Common myeloid progenitor, CD34-positive (primary cell): ENCODE results near the gene DIP2A.

Source experiments
- CTCF ChIA-PET: fragments of 350-600 bp; sonication (Branson Sonifier 250); formaldehyde crosslinking; loops from one replicate; lab custom pipeline; 2021; ENCODE audit warnings: antibody characterized with exemption; lab: Charles Lee
- POLR2A ChIA-PET: fragments of 350-600 bp; sonication (Branson Sonifier 250); formaldehyde crosslinking; loops from one replicate; lab custom pipeline; 2021; ENCODE audit warnings: antibody characterized with exemption; lab: Charles Lee
- DNase-seq, 3 donors: peaks; one replicate each; pipeline versions ENCODE4 v3.0.0 to v3.0.0-alpha.2; 2013
- H3K27ac ChIP-seq, 2 experiments: 1 replicate in 1 of 2; 2 replicates in 1 of 2; pipeline ENCODE4 v1.7.0; 2013; ENCODE audit warnings: inconsistent platforms in 2 of 2, low read length in 2 of 2, mild to moderate bottlenecking in 2 of 2, low read depth in 1 of 2, moderate library complexity in 1 of 2; ENCODE audit not compliant: severe bottlenecking in 2 of 2, insufficient read depth in 1 of 2, poor library complexity in 1 of 2
- H3K27me3 ChIP-seq, 5 experiments: replicated peaks in 2 of 5; 1 replicate in 3 of 5; 2 replicates in 2 of 5; pipeline versions ENCODE4 v1.6.1 to v1.7.0; 2013; ENCODE audit warnings: low read length in 4 of 5, mild to moderate bottlenecking in 2 of 5, moderate library complexity in 2 of 5, inconsistent platforms in 1 of 5; ENCODE audit not compliant: insufficient read depth in 5 of 5, control insufficient read depth in 4 of 5
- H3K36me3 ChIP-seq, 4 experiments: 1 replicate in 2 of 4; 2 replicates in 2 of 4; pipeline versions ENCODE4 v1.6.1 to v1.7.0; 2013; ENCODE audit warnings: low read length in 3 of 4, control low read depth in 1 of 4, mild to moderate bottlenecking in 1 of 4; ENCODE audit not compliant: control insufficient read depth in 4 of 4, insufficient read depth in 4 of 4
- H3K4me1 ChIP-seq, 4 experiments: 1 replicate in 3 of 4; 2 replicates in 1 of 4; pipeline versions ENCODE4 v1.6.1 to v1.7.1; 2013; ENCODE audit warnings: low read length in 3 of 4, mild to moderate bottlenecking in 3 of 4, control low read depth in 1 of 4, inconsistent platforms in 1 of 4, moderate library complexity in 1 of 4; ENCODE audit not compliant: control insufficient read depth in 4 of 4, insufficient read depth in 4 of 4; ENCODE audit errors: control extremely low read depth in 1 of 4
- H3K4me3 ChIP-seq, 7 experiments: 1 replicate in 4 of 7; 2 replicates in 3 of 7; pipeline versions ENCODE4 v1.5.1 to v1.7.0; 2013; ENCODE audit warnings: mild to moderate bottlenecking in 7 of 7, low read length in 6 of 7, moderate library complexity in 6 of 7, inconsistent platforms in 2 of 7, low read depth in 2 of 7, control low read depth in 1 of 7; ENCODE audit not compliant: insufficient read depth in 4 of 7, control insufficient read depth in 1 of 7; ENCODE audit errors: extremely low read depth in 1 of 7
- H3K9me3 ChIP-seq, 5 experiments: 1 replicate in 4 of 5; 2 replicates in 1 of 5; pipeline versions ENCODE4 v1.6.1 to v1.7.1; 2013; ENCODE audit warnings: low read length in 4 of 5, mild to moderate bottlenecking in 2 of 5, inconsistent platforms in 1 of 5, low read depth in 1 of 5, moderate library complexity in 1 of 5; ENCODE audit not compliant: control insufficient read depth in 4 of 5, insufficient read depth in 2 of 5; ENCODE audit errors: control extremely low read depth in 1 of 5
- WGBS: methylation state at CpG from one replicate; pipeline ENCODE4 v1.1.5; 2013; ENCODE audit not compliant: insufficient coverage; 5-methylcytosine and 5-hydroxymethylcytosine counted together

DIP2A gene

DNA sequence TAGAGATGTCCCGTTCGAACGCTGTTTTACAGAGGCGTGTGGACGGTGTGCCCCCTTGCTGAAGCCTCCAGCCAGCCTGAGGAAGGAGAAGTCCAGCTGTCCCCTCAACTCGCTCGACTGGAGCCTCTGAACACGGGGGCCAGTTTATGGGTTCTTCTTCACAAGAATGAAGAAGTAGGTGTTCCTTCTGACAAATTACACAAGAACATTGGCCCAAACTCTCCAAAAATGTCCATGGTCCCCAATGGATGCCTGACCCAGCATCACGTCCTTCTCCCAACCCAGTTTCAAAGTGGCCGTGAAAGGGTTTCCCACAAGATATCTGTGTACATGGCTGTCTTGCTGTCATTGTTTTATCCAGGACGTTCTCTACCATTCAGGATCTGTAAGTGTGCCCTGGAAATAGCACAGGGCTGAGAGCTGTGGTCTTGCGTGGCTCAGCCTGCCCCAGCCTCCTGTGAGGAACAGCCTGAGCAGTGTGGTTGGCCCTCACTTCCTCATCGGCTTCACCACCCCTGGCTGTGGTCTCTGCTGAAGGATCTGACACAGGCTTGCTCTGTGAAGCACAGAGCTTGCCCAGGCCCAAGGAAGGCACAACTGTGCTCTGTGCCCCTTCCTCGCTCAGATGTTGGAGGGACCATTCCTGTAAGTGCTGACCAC, 147.2 kb downstream of the DIP2A start:
- POLR2A ChIA-PET, result interaction anchor here (0.8 to 1.6 kb wide), 2 partner anchors 17 to 30 kb away, joined by 4 to 5 read pairs; partner anchors contain the start of gene PRMT2

DNA sequence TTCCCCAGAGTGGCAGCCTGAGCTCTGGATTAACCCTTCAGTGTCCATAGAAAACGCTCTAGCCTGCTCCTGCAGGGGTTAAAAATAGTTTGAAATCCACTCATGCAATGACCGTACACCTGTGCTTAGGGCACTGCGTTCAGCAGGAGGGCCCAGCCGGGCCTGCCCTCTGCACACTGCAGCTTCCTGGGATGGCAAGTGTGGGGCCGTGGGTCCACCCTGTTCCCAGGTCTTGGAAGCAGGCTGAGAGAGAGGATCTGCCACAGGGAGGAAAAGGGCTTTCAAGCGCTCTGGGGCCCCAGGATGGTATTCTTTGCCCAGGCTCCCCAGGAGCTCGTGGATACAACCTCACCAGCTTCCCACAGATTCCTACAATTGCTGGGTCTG, 147.7 kb downstream of the DIP2A start:
- POLR2A ChIA-PET, result interaction anchor here (1.1 to 1.6 kb wide), 2 partner anchors 16 to 29 kb away, joined by 4 to 5 read pairs; partner anchors contain the start of gene PRMT2
- Histone ChIP-seq H3K9me3 (peaks cover 0 to 10% (median 4%) of the 10 kb centered on the region in 5 experiments), H3K27me3 (no peaks in the 10 kb centered on the region), H3K36me3 (no peaks in the 10 kb centered on the region), H3K4me3 (peak overlapping the region in 3 of 7 experiments; percentile 6 to 52 (median 30)), H3K4me1 (peaks cover 8 to 63% (median 32%) of the 10 kb centered on the region in 4 experiments), H3K27ac (peak overlapping the region; percentile 34 to 69)
- 23% methylated on average over 4 of the region's 7 CpGs for WGBS
- no peak for DNase-seq
- CTCF ChIA-PET, result interaction anchor here (1.4 to 1.6 kb wide), 4 partner anchors 8 to 33 kb away, joined by 4 to 6 read pairs (median 5); no protein-coding TSS in a partner anchor

More for the DNA sequence above, 147.2 kb downstream of the DIP2A start:
- CTCF ChIA-PET, result interaction anchor here (1.4 to 1.6 kb wide), 4 partner anchors 9 to 34 kb away, joined by 4 to 6 read pairs (median 5); no protein-coding TSS in a partner anchor
- H3K36me3 ChIP-seq, result no peaks in the 10 kb centered on the region
- peaks cover 8 to 65% (median 35%) of the 10 kb centered on the region in 4 experiments for H3K4me1 ChIP-seq
- H3K27ac ChIP-seq, result peak overlapping the region; percentile 34 to 69
- H3K27me3 ChIP-seq, result no peaks in the 10 kb centered on the region
- 45% methylated on average over 13 of the region's 14 CpGs for WGBS
- H3K9me3 ChIP-seq, result peaks cover 0 to 10% (median 4%) of the 10 kb centered on the region in 5 experiments
- peak overlapping the region in 4 of 7 experiments; percentile 28 to 52 (median 32) for H3K4me3 ChIP-seq
- DNase-seq, result peak; percentile 85 to 96 (median 95)

DNA sequence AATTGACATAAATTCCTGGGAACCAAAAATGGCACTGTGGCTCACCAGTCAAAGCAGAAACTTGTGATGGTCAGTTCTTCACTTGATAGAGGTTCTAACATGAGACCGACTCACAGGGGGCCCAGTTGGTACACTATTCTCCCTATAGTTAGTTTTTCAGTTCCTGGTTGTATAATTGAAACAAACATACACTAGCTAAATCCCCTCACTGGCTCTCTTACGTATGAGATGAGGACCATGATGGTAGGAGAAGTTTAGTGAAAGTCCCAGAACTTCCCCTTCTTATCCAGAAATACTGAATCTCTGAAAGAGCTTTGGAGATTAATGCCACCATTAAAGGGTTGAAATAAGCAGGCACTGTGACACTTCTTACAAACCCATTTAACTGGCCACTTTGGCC, 148.9 kb downstream of the DIP2A start:
- ChIA-PET CTCF (no interaction called here), POLR2A (no interaction called here)
- H3K36me3 ChIP-seq, result no peaks in the 10 kb centered on the region
- peaks cover 5 to 57% (median 29%) of the 10 kb centered on the region in 4 experiments for H3K4me1 ChIP-seq
- no CpG with 5 or more reads among the region's 2 CpGs for WGBS
- no peak overlapping the region for H3K27ac ChIP-seq
- DNase-seq, result no peak
- H3K27me3 ChIP-seq, result no peaks in the 10 kb centered on the region
- H3K9me3 ChIP-seq, result peaks cover 0 to 10% (median 4%) of the 10 kb centered on the region in 5 experiments
- H3K4me3 ChIP-seq, result no peak overlapping the region

DNA sequence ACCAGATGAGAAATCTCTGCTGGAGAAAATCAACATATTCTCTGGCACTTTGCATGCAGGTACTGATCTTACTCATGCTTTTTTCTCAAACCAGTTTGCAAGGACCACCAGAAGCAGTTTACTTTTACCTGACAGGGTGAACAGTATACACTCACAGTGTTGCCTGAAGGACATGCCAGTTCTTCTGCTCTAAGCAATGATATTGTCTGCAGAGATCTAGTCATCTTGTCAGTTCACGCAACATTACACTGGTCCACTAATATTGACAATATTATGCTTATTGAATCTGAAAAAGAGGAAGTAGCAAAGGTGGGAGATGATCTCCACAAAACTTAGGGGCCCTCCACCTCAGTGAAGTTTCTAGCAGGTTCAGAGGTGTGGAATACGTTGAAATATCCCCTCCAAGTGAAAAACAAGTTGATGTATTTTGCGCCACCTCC, 150.0 kb downstream of the DIP2A start:
- CTCF ChIA-PET, result interaction anchor here (0.7 kb wide), 1 partner anchor 12 kb away, joined by 4 read pairs; no protein-coding TSS in a partner anchor
- WGBS, result 93% methylated on average over 2 of the region's 3 CpGs
- no peaks in the 10 kb centered on the region for H3K27me3 ChIP-seq

DNA sequence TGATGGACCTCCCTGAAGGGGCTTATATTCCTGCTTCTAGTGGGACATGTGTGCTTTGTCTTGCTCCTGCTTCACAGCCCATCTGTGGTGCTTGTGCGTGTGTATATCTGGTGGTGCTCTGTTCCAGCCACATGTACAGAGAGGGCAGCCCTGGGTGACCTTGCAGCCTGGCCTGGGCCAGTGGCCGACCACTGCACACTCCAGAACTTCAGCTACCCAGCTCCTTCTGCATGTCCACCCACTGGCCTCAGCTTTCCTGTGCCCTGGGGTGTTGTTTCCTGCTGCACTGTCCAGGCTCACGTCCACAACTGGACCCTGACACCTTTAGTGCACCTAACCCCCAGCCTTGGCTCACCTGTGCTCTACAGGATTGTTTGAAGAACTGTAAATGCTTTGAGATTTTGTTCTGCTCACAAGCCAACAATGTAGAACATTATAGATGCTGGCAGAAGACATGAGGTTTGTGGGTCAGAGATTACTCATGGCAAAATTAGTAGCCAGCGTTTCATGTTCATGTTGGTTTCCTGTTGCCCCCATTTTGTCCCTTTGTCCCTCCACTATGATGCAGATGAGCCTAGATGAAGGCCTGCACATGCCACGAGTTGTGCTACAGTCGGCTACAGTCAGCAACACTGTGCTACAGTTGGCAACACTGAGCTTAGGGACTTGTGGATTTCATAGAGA, 151.5 kb downstream of the DIP2A start:
- WGBS, result 100% methylated on average over 5 of the region's 6 CpGs
- Histone ChIP-seq H3K4me1 (peaks cover 5 to 43% (median 22%) of the 10 kb centered on the region in 4 experiments), H3K9me3 (peaks cover 0 to 12% (median 4%) of the 10 kb centered on the region in 5 experiments), H3K4me3 (no peak overlapping the region), H3K36me3 (no peaks in the 10 kb centered on the region), H3K27ac (no peak overlapping the region), H3K27me3 (no peaks in the 10 kb centered on the region)
- ChIA-PET POLR2A (no interaction called here), CTCF (interaction anchor here (0.6 kb wide), 1 partner anchor 30 kb away, joined by 3 read pairs; no protein-coding TSS in a partner anchor)
- DNase-seq, result no peak

More for the DNA sequence above, 150.0 kb downstream of the DIP2A start:
- no peak overlapping the region for H3K27ac ChIP-seq
- peaks cover 5 to 57% (median 29%) of the 10 kb centered on the region in 4 experiments for H3K4me1 ChIP-seq
- POLR2A ChIA-PET, result interaction anchor here (0.6 kb wide), 1 partner anchor 11 kb away, joined by 3 read pairs; no protein-coding TSS in a partner anchor
- H3K9me3 ChIP-seq, result peaks cover 0 to 12% (median 4%) of the 10 kb centered on the region in 5 experiments
- H3K36me3 ChIP-seq, result no peaks in the 10 kb centered on the region
- no peak overlapping the region for H3K4me3 ChIP-seq
- DNase-seq, result no peak

DNA sequence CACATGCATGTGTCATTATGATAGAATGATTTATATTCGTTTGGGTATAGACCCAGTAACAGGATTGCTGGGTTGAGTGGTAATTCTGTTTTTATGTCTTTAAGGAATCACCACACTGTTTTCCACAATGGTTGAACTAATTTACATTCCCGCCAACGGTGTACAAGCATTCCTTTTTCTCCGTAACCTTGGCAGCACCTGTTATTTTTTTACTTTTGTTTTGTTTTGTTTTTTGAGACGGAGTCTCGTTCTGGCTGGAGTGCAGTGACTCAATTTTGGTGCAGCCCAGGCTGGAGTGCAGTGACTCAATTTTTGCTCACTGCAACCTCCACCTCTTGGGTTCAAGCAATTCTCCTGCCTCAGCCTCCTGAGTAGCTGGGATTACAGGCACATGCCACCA, 154.7 kb downstream of the DIP2A start:
- ChIA-PET POLR2A (no interaction called here), CTCF (no interaction called here)
- Histone ChIP-seq H3K9me3 (peaks cover 0 to 17% (median 4%) of the 10 kb centered on the region in 5 experiments), H3K36me3 (no peaks in the 10 kb centered on the region), H3K4me1 (peaks cover 0 to 10% (median 0%) of the 10 kb centered on the region in 4 experiments), H3K27me3 (no peaks in the 10 kb centered on the region), H3K4me3 (no peak overlapping the region), H3K27ac (no peak overlapping the region)
- 96% methylated on average over 5 of the region's 6 CpGs for WGBS
- DNase-seq, result no peak
